ENCODE measurements around the gene PAK4. TPM values are rescaled to one million over a fixed set of nuclear protein-coding genes. Genes with fewer than 3 reads are reported as not detected.

PAK4 gene
- total and polyA plus RNA-seq, 2 of the 8 experiments (the other 6 are each of a cell fraction or from before 2014, with no cell fraction given): 50.7 to 64.4 TPM

- TF ChIP-seq CHD7 (IDR thresholded peaks at IDR 0.05; ENCODE audit: insufficient replicate concordance, low read length): no peak
- no peak for TF ChIP-seq SUZ12 (IDR thresholded peaks at IDR 0.05; ENCODE audit: low read length)
- no peak for TF ChIP-seq CBX8 (IDR thresholded peaks at IDR 0.05; ENCODE audit: borderline replicate concordance, low read depth, low read length)
- no peak for TF ChIP-seq CTCF (IDR thresholded peaks at IDR 0.05; ENCODE audit: control extremely low read depth in 1 of 3, insufficient read depth in 1 of 3, low read depth in 1 of 3, low read length in 3 of 3)
Observed at GRCh38 chr19:39129116-39129515, 3.5 kb downstream of the PAK4 start (continued).
